NCI-H82 treated with DMSO at 0.1 percent for 48 hours (cell line): ENCODE results near the gene CORO1C.

Experiments
- DNase-seq: peaks from one replicate; lab custom pipeline; 2025; ENCODE audit not compliant: unreplicated experiment; lab: John Stamatoyannopoulos, UW

Gene CORO1C

GRCh38 chr12:108700833-108701541, 30.3 kb downstream of the CORO1C start:
- no peak for DNase-seq

- DNase-seq, result no peak
These were observed 31.3 kb downstream of the CORO1C start for GRCh38 chr12:108699955-108700563.

GRCh38 chr12:108697905-108698304, 33.4 kb downstream of the CORO1C start:
- no peak for DNase-seq

GRCh38 chr12:108696996-108697290, 34.4 kb downstream of the CORO1C start:
- DNase-seq, result no peak

- DNase-seq, result no peak
These were observed 35.0 kb downstream of the CORO1C start for GRCh38 chr12:108696111-108696995.

- no peak for DNase-seq
These were observed 36.5 kb downstream of the CORO1C start for GRCh38 chr12:108694812-108695278.

GRCh38 chr12:108693751-108694150, 37.6 kb downstream of the CORO1C start:
- no peak for DNase-seq

- no peak for DNase-seq
These were observed 38.1 kb downstream of the CORO1C start for GRCh38 chr12:108693186-108693730.

GRCh38 chr12:108691998-108692808, 39.1 kb downstream of the CORO1C start:
- DNase-seq, result no peak

GRCh38 chr12:108691175-108691997, 39.9 kb downstream of the CORO1C start:
- peak; percentile 72 for DNase-seq

GRCh38 chr12:108690542-108691174, 40.7 kb downstream of the CORO1C start:
- no peak for DNase-seq

GRCh38 chr12:108690191-108690518, 41.2 kb downstream of the CORO1C start:
- no peak for DNase-seq

GRCh38 chr12:108689314-108690190, 41.8 kb downstream of the CORO1C start:
- DNase-seq, result peak; percentile 18

GRCh38 chr12:108686780-108687179, 44.5 kb downstream of the CORO1C start:
- no peak for DNase-seq

- no peak for DNase-seq
These were observed 45.7 kb downstream of the CORO1C start for GRCh38 chr12:108685469-108686260.

GRCh38 chr12:108683906-108684556, 47.3 kb downstream of the CORO1C start:
- no peak for DNase-seq

- no peak for DNase-seq
These were observed 50.0 kb downstream of the CORO1C start for GRCh38 chr12:108681317-108681716.
